Astrocyte (in vitro differentiated cells and primary cell): Measurements from ENCODE around the gene UACA. TPM values are rescaled to one million over a fixed set of nuclear protein-coding genes. Genes with fewer than 3 reads are reported as not detected.

Source experiments
- DNase-seq: peaks from one replicate; pipeline ENCODE4 v3.0.0-alpha.2; 2010; ENCODE audit warnings: low read depth
- FAIRE-seq: peaks from 2 replicates; lab custom pipeline; 2011; peaks lifted over from hg19 to GRCh38; lab: Jason Lieb, UNC
- H2AFZ ChIP-seq: 2 replicates; pipeline ENCODE4 v1.6.0; 2012; ENCODE audit warnings: low read depth, low read length, inconsistent platforms
- H3K27ac ChIP-seq: 2 replicates; pipeline ENCODE4 v1.5.1; 2011; ENCODE audit warnings: low read depth, low read length, inconsistent platforms
- H3K27me3 ChIP-seq: 2 replicates; pipeline ENCODE4 v1.6.0; 2011; ENCODE audit warnings: low read length, inconsistent platforms; ENCODE audit not compliant: insufficient read depth
- H3K36me3 ChIP-seq: 2 replicates; pipeline ENCODE4 v1.5.1; 2011; ENCODE audit warnings: low read length, inconsistent platforms; ENCODE audit not compliant: insufficient read depth
- H3K4me1 ChIP-seq: 2 replicates; pipeline ENCODE4 v1.5.1; 2011; ENCODE audit warnings: low read length, inconsistent platforms; ENCODE audit not compliant: insufficient read depth
- H3K4me2 ChIP-seq: 2 replicates; pipeline ENCODE4 v1.6.0; 2012; ENCODE audit warnings: low read length, inconsistent platforms
- H3K4me3 ChIP-seq: 2 replicates; pipeline ENCODE4 v1.5.1; 2011; ENCODE audit warnings: low read depth, mild to moderate bottlenecking, low read length, inconsistent platforms; ENCODE audit not compliant: insufficient read depth
- H3K79me2 ChIP-seq: 2 replicates; pipeline ENCODE4 v1.6.0; 2012; ENCODE audit warnings: mild to moderate bottlenecking, low read length, inconsistent platforms; ENCODE audit not compliant: insufficient read depth
- H3K9ac ChIP-seq: 2 replicates; pipeline ENCODE4 v1.6.0; 2012; ENCODE audit warnings: mild to moderate bottlenecking, low read length, inconsistent platforms
- H3K9me3 ChIP-seq: 2 replicates; pipeline ENCODE4 v1.5.1; 2012; ENCODE audit warnings: low read depth, mild to moderate bottlenecking, low read length, inconsistent platforms; ENCODE audit not compliant: insufficient read depth
- H4K20me1 ChIP-seq: 2 replicates; pipeline ENCODE4 v1.6.0; 2012; ENCODE audit warnings: low read length, inconsistent platforms; ENCODE audit not compliant: insufficient read depth
- H3K27ac Mint-ChIP-seq: one replicate; pipeline ENCODE4 v1.8.0; 2021; ENCODE audit warnings: mild to moderate bottlenecking, mixed read lengths; ENCODE audit not compliant: unreplicated experiment
- H3K27me3 Mint-ChIP-seq: one replicate; pipeline ENCODE4 v1.8.0; 2021; ENCODE audit warnings: low read depth, mixed read lengths; ENCODE audit not compliant: unreplicated experiment
- H3K36me3 Mint-ChIP-seq: one replicate; pipeline ENCODE4 v1.8.0; 2021; ENCODE audit warnings: low read depth, mixed read lengths; ENCODE audit not compliant: unreplicated experiment
- H3K4me1 Mint-ChIP-seq: one replicate; pipeline ENCODE4 v1.8.0; 2021; ENCODE audit warnings: low read depth, mixed read lengths; ENCODE audit not compliant: unreplicated experiment
- H3K4me3 Mint-ChIP-seq: one replicate; pipeline ENCODE4 v1.8.0; 2021; ENCODE audit warnings: mild to moderate bottlenecking, moderate library complexity, mixed read lengths; ENCODE audit not compliant: unreplicated experiment
- H3K9me3 Mint-ChIP-seq: one replicate; pipeline ENCODE4 v1.8.0; 2021; ENCODE audit warnings: mild to moderate bottlenecking, mixed read lengths; ENCODE audit not compliant: unreplicated experiment
- EZH2 ChIP-seq: IDR thresholded peaks from 2 replicates; pipeline ENCODE4 v1.6.1; 2012; ENCODE audit warnings: mild to moderate bottlenecking, low read length, inconsistent platforms; ENCODE audit not compliant: insufficient read depth
- total RNA-seq: library from RNA; stranded (reverse); gene quantifications from 2 replicates; pipeline ENCODE4 v1.2.1, GENCODE V29; 2021
- TF ChIP-seq, protein P1 (sequence below): IDR thresholded peaks from 2 replicates; pipeline ENCODE4 v1.5.1; 2011; ENCODE audit warnings: low read depth, mild to moderate bottlenecking, inconsistent platforms, low read length, moderate library complexity; ENCODE audit not compliant: insufficient read depth

UACA gene
- total RNA-seq, 1 donor from 2014 or later, result 168 TPM

DNA sequence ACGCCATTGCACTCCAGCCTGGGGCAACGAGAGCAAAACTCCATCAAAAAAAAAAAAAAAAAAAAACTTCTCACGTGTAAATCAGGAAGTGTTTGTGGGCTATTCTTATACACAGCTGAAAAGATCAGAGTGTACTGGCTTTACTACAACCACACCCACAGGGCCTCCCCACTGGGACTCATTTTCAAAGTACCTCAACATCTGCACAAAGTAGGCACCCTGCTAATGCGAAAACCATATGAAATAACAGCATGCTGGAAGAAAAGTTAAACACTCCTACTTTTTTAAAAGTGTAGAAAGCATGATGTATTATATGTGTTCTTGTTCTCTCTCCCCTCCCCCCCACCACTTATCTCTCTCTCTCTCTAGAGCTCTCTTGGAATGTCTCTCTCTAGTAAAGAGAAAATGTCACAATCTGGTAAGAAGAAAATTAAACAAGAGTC lies 11.1 kb downstream of the UACA start:
- no peak overlapping the region for H3K4me2 ChIP-seq
- no peak overlapping the region for H3K27ac ChIP-seq
- peaks cover 68% of the 10 kb centered on the region for H4K20me1 ChIP-seq
- peaks cover 6% of the 10 kb centered on the region for H3K36me3 ChIP-seq
- FAIRE-seq (no peak), DNase-seq (no peak)
- no peaks in the 10 kb centered on the region for H3K4me1 ChIP-seq
- Mint-ChIP-seq H3K9me3 (no peaks in the 10 kb centered on the region), H3K4me3 (no peak overlapping the region), H3K27ac (no peak overlapping the region), H3K4me1 (peaks cover 26% of the 10 kb centered on the region), H3K27me3 (no peaks in the 10 kb centered on the region), H3K36me3 (peaks cover 3% of the 10 kb centered on the region)
- H3K79me2 ChIP-seq, result peaks cover 95% of the 10 kb centered on the region
- H3K9ac ChIP-seq, result no peak overlapping the region
- H3K9me3 ChIP-seq, result no peaks in the 10 kb centered on the region
- no peak overlapping the region for H3K4me3 ChIP-seq
- no peaks in the 10 kb centered on the region for H3K27me3 ChIP-seq
- TF ChIP-seq, protein P1, sequence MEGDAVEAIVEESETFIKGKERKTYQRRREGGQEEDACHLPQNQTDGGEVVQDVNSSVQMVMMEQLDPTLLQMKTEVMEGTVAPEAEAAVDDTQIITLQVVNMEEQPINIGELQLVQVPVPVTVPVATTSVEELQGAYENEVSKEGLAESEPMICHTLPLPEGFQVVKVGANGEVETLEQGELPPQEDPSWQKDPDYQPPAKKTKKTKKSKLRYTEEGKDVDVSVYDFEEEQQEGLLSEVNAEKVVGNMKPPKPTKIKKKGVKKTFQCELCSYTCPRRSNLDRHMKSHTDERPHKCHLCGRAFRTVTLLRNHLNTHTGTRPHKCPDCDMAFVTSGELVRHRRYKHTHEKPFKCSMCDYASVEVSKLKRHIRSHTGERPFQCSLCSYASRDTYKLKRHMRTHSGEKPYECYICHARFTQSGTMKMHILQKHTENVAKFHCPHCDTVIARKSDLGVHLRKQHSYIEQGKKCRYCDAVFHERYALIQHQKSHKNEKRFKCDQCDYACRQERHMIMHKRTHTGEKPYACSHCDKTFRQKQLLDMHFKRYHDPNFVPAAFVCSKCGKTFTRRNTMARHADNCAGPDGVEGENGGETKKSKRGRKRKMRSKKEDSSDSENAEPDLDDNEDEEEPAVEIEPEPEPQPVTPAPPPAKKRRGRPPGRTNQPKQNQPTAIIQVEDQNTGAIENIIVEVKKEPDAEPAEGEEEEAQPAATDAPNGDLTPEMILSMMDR, result no peak
- no peak for TF ChIP-seq EZH2
- no peak overlapping the region for H2AFZ ChIP-seq

DNA sequence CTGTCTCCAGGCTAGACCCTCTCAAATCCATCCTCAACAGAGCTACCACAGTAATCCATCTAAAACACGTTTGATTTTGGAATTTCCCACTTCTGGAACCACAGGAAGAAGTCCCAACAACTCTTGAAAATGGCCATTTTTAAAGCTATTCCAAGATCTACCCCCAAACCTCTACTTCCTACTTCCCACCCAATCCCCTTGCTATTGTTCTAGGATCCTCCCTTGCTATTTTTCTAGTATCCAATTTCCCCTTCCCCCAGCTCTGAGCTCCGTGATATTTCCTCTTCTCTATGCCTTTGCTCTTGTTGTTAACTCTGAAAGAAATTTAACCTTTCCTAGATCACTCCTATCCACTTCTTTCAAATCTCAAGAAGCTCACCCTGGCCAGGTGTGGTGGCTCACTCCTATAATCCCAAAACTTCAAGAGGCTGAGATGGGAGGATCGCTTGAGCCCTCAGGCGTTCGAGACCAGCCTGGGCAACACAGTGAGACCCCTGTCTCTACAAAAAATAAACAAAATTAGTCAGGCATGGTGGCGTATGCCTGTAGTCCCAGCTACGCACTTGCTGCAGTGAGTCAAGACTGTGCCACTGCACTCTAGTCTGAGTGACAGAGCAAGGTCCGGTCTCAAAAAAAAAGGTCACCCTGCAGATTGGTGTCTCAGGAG lies 13.0 kb downstream of the UACA start:
- H3K4me1 Mint-ChIP-seq, result peaks cover 28% of the 10 kb centered on the region
- no peak for FAIRE-seq

More for the DNA sequence above, 13.0 kb downstream of the UACA start:
- no peaks in the 10 kb centered on the region for H3K27me3 Mint-ChIP-seq
- H3K36me3 Mint-ChIP-seq, result peaks cover 3% of the 10 kb centered on the region
- no peak overlapping the region for H2AFZ ChIP-seq
- H3K9ac ChIP-seq, result no peak overlapping the region
- H3K36me3 ChIP-seq, result peaks cover 6% of the 10 kb centered on the region
- no peaks in the 10 kb centered on the region for H3K9me3 Mint-ChIP-seq
- no peaks in the 10 kb centered on the region for H3K9me3 ChIP-seq
- no peak for DNase-seq
- H3K27me3 ChIP-seq, result no peaks in the 10 kb centered on the region
- H3K4me3 ChIP-seq, result no peak overlapping the region
- H3K27ac Mint-ChIP-seq, result peak overlapping the region; percentile 7
- peaks cover 64% of the 10 kb centered on the region for H4K20me1 ChIP-seq
- H3K79me2 ChIP-seq, result peaks cover 88% of the 10 kb centered on the region
- TF ChIP-seq, protein P1, result no peak
- TF ChIP-seq EZH2, result no peak
- H3K4me1 ChIP-seq, result no peaks in the 10 kb centered on the region
- H3K4me3 Mint-ChIP-seq, result peak overlapping the region; percentile 29
- H3K4me2 ChIP-seq, result no peak overlapping the region
- no peak overlapping the region for H3K27ac ChIP-seq
